Fibroblast of lung (primary cell): ENCODE results near the gene SLC2A4RG. TPM values are rescaled to one million over a fixed set of nuclear protein-coding genes. Genes with fewer than 3 reads are reported as not detected.

ENCODE experiments used
- DNase-seq, 2 donors: peaks; one replicate each; pipeline versions ENCODE4 v3.0.0 to v3.0.0-alpha.2; 2010; ENCODE audit warnings: low read depth in 2 of 2
- H2AFZ ChIP-seq: 2 replicates; pipeline ENCODE4 v1.5.1; 2012; ENCODE audit warnings: low read length, control low read depth, inconsistent platforms
- H3K27ac ChIP-seq: 2 replicates; pipeline ENCODE4 v1.5.1; 2011; ENCODE audit warnings: low read length, control low read depth; ENCODE audit not compliant: insufficient read depth
- H3K27me3 ChIP-seq: 2 replicates; pipeline ENCODE4 v1.5.1; 2011; ENCODE audit warnings: mild to moderate bottlenecking, low read length; ENCODE audit not compliant: control insufficient read depth, insufficient read depth
- H3K36me3 ChIP-seq: 2 replicates; pipeline ENCODE4 v1.5.1; 2011; ENCODE audit warnings: low read length; ENCODE audit not compliant: control insufficient read depth, insufficient read depth
- H3K4me1 ChIP-seq: 2 replicates; pipeline ENCODE4 v1.5.1; 2011; ENCODE audit warnings: low read length; ENCODE audit not compliant: control insufficient read depth, insufficient read depth; ENCODE audit errors: extremely low read depth
- H3K4me2 ChIP-seq: 2 replicates; pipeline ENCODE4 v1.5.1; 2011; ENCODE audit warnings: low read length, control low read depth; ENCODE audit not compliant: insufficient read depth; ENCODE audit errors: extremely low read depth
- H3K4me3 ChIP-seq, 4 experiments: fragments of 200-600 bp in 1 of 4; sonication (generic) in 1 of 4; replicated peaks in 1 of 4; 2 replicates each; pipeline ENCODE4 v1.5.1; 2011 to 2016; ENCODE audit warnings: low read length in 4 of 4, low read depth in 3 of 4, mild to moderate bottlenecking in 3 of 4, control low read depth in 2 of 4, inconsistent platforms in 1 of 4, mixed read lengths in 1 of 4; ENCODE audit not compliant: insufficient read depth in 1 of 4; ENCODE audit errors: control extremely low read depth in 1 of 4
- H3K79me2 ChIP-seq: 2 replicates; pipeline ENCODE4 v1.5.1; 2012; ENCODE audit warnings: mild to moderate bottlenecking, low read length, inconsistent platforms; ENCODE audit not compliant: control insufficient read depth, insufficient read depth
- H3K9ac ChIP-seq: 2 replicates; pipeline ENCODE4 v1.5.1; 2011; ENCODE audit warnings: mild to moderate bottlenecking, low read length, control low read depth; ENCODE audit not compliant: insufficient read depth
- H3K9me3 ChIP-seq: 2 replicates; pipeline ENCODE4 v1.5.1; 2012; ENCODE audit warnings: low read depth, low read length; ENCODE audit not compliant: control insufficient read depth, insufficient read depth
- H4K20me1 ChIP-seq: 2 replicates; pipeline ENCODE4 v1.5.1; 2011; ENCODE audit warnings: low read length; ENCODE audit not compliant: control insufficient read depth, insufficient read depth; ENCODE audit errors: extremely low read depth
- EZH2 ChIP-seq: IDR thresholded peaks from 2 replicates; pipeline ENCODE4 v1.5.1; 2012; ENCODE audit warnings: low read length, control low read depth, mild to moderate bottlenecking; ENCODE audit errors: missing control alignments
- polyA plus RNA-seq, 2 donors: library from polyadenylated mRNA; depleted of rRNA in 1 of 2; stranded (reverse) in 1 of 2; unstranded in 1 of 2; fragments of >200 nt; gene quantifications; 2 replicates each; pipeline ENCODE4 v1.2.1, GENCODE V29; 2011 to 2012; ENCODE audit warnings: missing spikeins in 1 of 2
- total RNA-seq: library from RNA; depleted of rRNA; stranded (reverse); fragments of >200 nt; gene quantifications from 2 replicates; pipeline ENCODE4 v1.2.1, GENCODE V29; 2014
- TF ChIP-seq, protein P1 (sequence below), 2 donors: IDR thresholded peaks in 1 of 2; conservative IDR thresholded peaks in 1 of 2; 1 replicate in 1 of 2; 2 replicates in 1 of 2; pipeline ENCODE4 v1.5.1; 2011 to 2012; ENCODE audit warnings: low read length in 2 of 2, control low read depth in 1 of 2, inconsistent platforms in 1 of 2, low read depth in 1 of 2, mild to moderate bottlenecking in 1 of 2

Gene SLC2A4RG
- total and polyA plus RNA-seq, 2 donors (not counting 1 experiment from before 2014, with no cell fraction given) = 17.5 to 30.6 TPM

DNA sequence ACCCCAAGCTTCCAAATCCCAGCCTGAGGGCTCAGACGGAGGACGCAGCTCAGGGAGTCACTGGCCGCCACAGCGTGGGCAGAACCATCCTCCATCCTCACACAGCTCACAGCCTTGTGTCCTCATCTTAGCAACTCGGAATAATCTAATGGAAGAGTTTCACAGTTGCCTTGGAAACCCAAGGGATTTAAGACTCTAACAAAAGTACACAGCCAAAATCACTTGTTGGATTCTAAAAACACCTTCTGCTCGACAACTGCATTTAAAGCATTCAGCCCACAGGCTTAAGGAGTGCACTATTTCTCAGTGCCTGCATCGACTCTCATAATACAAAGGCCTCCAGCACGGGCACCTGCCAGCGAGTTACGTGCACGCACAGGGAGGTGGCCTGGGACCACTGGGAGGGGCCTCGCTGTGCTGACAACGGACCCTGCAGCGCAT is 46.1 kb downstream of the SLC2A4RG start:
- Histone ChIP-seq H3K9ac (no peak overlapping the region), H3K27me3 (no peaks in the 10 kb centered on the region), H3K4me3 (no peak overlapping the region), H3K4me2 (no peak overlapping the region), H2AFZ (no peak overlapping the region), H3K79me2 (no peaks in the 10 kb centered on the region), H3K36me3 (no peaks in the 10 kb centered on the region), H3K4me1 (no peaks in the 10 kb centered on the region), H4K20me1 (no peaks in the 10 kb centered on the region), H3K9me3 (no peaks in the 10 kb centered on the region), H3K27ac (no peak overlapping the region)
- TF ChIP-seq, protein P1, sequence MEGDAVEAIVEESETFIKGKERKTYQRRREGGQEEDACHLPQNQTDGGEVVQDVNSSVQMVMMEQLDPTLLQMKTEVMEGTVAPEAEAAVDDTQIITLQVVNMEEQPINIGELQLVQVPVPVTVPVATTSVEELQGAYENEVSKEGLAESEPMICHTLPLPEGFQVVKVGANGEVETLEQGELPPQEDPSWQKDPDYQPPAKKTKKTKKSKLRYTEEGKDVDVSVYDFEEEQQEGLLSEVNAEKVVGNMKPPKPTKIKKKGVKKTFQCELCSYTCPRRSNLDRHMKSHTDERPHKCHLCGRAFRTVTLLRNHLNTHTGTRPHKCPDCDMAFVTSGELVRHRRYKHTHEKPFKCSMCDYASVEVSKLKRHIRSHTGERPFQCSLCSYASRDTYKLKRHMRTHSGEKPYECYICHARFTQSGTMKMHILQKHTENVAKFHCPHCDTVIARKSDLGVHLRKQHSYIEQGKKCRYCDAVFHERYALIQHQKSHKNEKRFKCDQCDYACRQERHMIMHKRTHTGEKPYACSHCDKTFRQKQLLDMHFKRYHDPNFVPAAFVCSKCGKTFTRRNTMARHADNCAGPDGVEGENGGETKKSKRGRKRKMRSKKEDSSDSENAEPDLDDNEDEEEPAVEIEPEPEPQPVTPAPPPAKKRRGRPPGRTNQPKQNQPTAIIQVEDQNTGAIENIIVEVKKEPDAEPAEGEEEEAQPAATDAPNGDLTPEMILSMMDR (conservative IDR thresholded peaks at IDR 0.05 in 1 of 2, IDR thresholded peaks at IDR 0.05 in 1 of 2; ENCODE audit: low read depth in 1 of 2, low read length in 2 of 2) = no peak
- DNase-seq = no peak

DNA sequence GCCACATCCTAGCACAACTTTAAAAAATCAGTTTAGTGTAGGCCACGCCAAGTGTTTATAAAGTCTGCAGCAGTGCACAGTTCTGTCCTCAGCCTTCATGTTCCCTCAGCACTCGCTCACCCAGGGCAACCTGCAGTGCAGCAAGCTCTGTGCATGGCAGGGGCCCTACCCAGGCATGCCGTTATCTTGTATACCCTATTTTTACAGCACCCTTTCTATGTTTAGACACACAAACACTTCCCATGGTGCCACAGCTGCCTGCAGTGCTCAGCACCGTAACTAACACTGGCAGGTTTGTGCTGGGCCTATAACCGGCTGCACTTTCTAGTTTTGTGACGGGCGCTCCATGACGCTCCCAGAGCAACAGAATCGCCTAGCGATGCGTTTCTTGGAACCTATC is 47.7 kb downstream of the SLC2A4RG start:
- Histone ChIP-seq H3K4me3 (no peak overlapping the region), H4K20me1 (no peaks in the 10 kb centered on the region), H3K27me3 (no peaks in the 10 kb centered on the region), H3K9ac (no peak overlapping the region), H3K4me2 (no peak overlapping the region), H2AFZ (no peak overlapping the region), H3K9me3 (no peaks in the 10 kb centered on the region), H3K36me3 (no peaks in the 10 kb centered on the region), H3K4me1 (no peaks in the 10 kb centered on the region), H3K79me2 (no peaks in the 10 kb centered on the region), H3K27ac (no peak overlapping the region)
- DNase-seq = no peak
- no peak for TF ChIP-seq EZH2
- TF ChIP-seq, protein P1 (conservative IDR thresholded peaks at IDR 0.05 in 1 of 2, IDR thresholded peaks at IDR 0.05 in 1 of 2; ENCODE audit: low read depth in 1 of 2, low read length in 2 of 2) = no peak

DNA sequence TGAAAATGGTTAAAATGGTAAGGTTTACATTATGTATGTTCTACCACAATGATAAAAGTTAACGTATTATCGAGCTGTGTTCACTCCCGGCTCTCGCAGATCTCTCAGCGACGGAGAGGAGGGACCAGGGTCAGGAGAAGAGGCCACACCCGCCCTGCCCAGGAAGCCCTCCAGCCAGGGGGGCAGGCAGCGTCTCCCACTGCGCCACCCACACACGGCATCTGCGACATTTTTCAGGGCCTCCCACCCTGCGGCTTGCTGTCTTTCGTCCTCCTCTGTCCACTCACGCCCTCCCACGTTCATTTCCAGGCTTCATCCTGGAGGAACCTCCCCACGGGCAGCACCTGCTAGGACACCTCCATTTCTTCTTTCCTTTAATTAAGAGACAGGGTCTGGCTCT is 48.2 kb downstream of the SLC2A4RG start:
- no peaks in the 10 kb centered on the region for H3K4me1 ChIP-seq
- H2AFZ ChIP-seq = no peak overlapping the region
- no peaks in the 10 kb centered on the region for H3K9me3 ChIP-seq
- DNase-seq = no peak
- H3K4me3 ChIP-seq = no peak overlapping the region
- no peak overlapping the region for H3K4me2 ChIP-seq
- H3K36me3 ChIP-seq = no peaks in the 10 kb centered on the region
- TF ChIP-seq, protein P1 (conservative IDR thresholded peaks at IDR 0.05 in 1 of 2, IDR thresholded peaks at IDR 0.05 in 1 of 2; ENCODE audit: low read depth in 1 of 2, low read length in 2 of 2) = no peak
- TF ChIP-seq EZH2 = no peak
- no peaks in the 10 kb centered on the region for H3K79me2 ChIP-seq
- H3K27me3 ChIP-seq = no peaks in the 10 kb centered on the region
- no peaks in the 10 kb centered on the region for H4K20me1 ChIP-seq
- H3K27ac ChIP-seq = no peak overlapping the region
- H3K9ac ChIP-seq = no peak overlapping the region
